ENCODE measurements around the gene DELE1.

Gene DELE1
- 54.2 to 127 reads per million in 2 donors for total RNA-seq

- DNase-seq, result peak; percentile 69 to 96 (median 85)
These were observed at the start of gene DELE1 for GRCh38 chr5:141923448-141924313. TSS of gene DELE1 (plus strand) at chr5:141923871. CDS start at chr5:141923942, 71 bp downstream.

DNA sequence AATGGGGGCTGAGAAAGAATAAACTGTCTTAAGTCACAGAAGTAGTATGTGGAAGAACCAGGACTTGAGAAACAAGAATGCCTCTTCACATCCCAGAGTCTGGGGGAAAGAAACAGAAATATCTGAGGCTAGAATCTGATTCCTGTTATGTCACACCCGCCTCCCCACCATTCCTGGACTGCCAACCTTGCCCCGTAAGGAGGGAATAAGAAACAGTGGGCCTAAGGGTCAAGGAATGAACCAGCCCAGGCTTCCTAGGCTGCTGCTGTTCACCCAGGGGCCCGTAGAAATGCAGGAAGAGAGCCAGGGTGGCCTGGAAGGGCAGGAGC lies 49.8 kb upstream of the DELE1 start:
- DNase-seq, result no peak

- DNase-seq, result no peak
These were observed 49.3 kb upstream of the DELE1 start for GRCh38 chr5:141874262-141874964.

DNA sequence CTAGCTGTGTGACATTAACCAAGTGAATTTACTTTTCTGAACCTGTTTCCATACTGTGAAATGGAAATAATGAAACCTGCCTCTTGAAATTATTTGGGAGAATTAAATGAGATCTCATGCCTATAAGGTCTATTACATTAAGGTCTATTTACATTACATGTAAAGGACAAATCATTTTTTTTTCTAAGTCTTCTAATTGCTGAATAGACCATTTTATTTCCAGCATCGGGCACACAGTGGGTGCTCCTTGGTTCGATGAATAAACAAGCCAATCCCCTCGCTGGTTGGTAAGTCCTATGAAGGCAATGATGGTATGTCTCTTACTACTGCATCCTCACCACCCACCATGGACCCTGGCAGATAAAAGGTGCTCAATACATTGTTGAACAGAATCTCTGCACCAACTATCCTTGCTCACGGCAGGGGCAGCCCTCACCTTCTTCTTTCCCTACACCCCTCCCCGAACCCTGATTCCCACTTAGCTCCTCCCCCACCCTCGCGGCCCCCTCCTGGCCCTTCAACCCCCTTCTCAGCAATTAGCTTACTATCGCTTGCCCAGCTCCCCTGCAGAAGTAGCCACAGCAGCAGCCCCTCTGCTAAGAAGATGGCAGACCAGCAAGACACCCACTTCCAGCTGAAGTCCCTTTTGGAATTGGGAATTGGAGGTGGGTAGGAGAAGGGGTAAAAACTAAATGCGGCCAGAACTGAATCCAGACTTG lies 48.5 kb upstream of the DELE1 start:
- DNase-seq, result no peak

- no peak for DNase-seq
These were observed 47.7 kb upstream of the DELE1 start for GRCh38 chr5:141875795-141876627.

DNA sequence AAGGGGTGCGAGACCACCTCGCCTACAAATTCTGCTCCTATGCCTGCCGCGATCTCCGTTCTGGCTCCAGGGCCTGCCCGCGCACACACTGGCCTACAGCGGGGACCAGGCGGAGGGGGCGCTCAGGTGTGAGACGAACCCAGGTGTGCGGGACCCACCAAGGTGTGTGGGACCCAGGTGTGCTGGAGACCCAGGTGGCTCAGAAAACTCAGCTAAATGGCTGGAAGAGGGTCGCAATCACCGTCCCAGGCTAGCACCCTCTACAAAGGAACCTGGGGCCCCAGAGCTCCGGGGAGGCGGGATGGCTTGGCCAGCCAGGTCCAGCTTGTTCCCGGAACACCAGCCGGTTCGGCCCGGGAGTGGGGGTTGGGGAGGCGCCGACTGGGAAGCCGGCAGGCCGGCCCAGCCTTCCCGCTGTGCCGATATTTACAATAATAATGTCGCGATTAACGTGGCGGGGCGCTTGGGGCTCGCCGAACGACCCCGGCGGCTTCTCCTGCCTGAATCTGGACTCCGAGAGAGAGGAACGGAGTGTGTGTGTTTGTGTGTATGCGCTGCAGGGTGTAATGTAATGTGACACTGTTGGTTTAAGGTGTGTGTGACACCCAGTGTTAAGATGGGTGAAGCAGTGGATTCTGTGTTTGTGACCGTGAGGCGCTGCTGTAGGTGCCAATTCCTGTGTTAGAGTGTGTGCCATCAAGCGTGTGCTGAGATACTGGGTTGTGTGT lies 46.9 kb upstream of the DELE1 start:
- DNase-seq, result peak in 1 of 5 experiments; percentile 37

- peak in 1 of 5 experiments; percentile 36 for DNase-seq
These were observed 46.1 kb upstream of the DELE1 start for GRCh38 chr5:141877356-141878185.

GRCh38 chr5:141878186-141878710 lies 45.4 kb upstream of the DELE1 start, which contains the start of gene PCDH1:
TSS of gene PCDH1 (minus strand) at chr5:141878410. CDS start at chr5:141878262, 148 bp downstream.
- DNase-seq, result peak in 2 of 5 experiments; percentile 18 to 42

GRCh38 chr5:141878711-141879425 lies 44.8 kb upstream of the DELE1 start:
- DNase-seq, result peak; percentile 64 to 87 (median 80)

GRCh38 chr5:141879426-141879759 lies 44.3 kb upstream of the DELE1 start:
- no peak for DNase-seq

DNA sequence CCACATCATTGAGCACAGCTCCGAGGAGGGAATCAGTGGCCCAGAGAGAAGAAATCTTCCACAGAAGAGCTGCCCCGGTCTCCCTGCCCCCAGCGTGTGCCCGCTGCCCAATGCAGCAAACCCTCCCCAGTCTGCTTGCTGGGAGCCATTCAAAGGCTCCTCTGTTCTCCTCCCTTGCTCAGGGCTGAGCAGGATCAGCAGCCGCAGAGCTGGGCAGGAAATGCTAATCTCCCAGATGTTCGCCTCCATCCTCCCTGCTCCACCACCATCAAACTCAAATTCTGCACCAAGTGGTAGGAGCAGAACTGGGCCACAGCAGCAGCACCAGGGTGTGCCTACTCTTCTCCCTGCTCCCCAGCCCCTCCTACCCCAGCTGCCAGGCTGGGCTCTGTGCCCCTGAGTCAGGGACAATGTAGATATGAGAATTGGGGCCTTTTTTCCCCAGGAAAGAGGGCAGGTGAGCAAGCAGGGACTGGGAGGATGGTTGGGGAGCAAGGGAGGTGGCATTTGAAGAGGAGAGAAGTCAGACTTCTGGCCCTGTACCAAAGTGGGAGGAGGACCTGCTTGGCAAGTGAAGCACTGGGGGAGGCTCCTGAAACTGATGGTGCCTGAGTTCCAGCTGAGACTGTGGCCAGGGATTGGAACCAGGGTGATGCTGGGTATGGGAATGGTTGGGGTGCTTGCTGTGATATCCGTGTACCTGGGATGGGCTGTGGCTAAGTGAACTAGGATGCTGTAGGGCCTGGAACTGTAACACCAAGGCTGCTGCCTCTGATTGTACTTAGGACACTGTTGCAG lies 43.5 kb upstream of the DELE1 start:
- no peak for DNase-seq

- DNase-seq, result no peak
These were observed 42.5 kb upstream of the DELE1 start for GRCh38 chr5:141880961-141881801.

GRCh38 chr5:141881886-141882285 lies 41.8 kb upstream of the DELE1 start:
- no peak for DNase-seq

- DNase-seq, result no peak
These were observed 41.0 kb upstream of the DELE1 start for GRCh38 chr5:141882594-141883183.

- peak in 1 of 5 experiments; percentile 17 for DNase-seq
These were observed 40.3 kb upstream of the DELE1 start for GRCh38 chr5:141883184-141883891.

- no peak for DNase-seq
These were observed 39.8 kb upstream of the DELE1 start for GRCh38 chr5:141883892-141884318.

Measured in T-helper 2 cell (primary cell).